Ishikawa (cell line): ENCODE data around the gene SSTR3.

Experiments used
- CEBPB ChIP-seq: IDR thresholded peaks from 2 replicates; pipeline ENCODE4 v1.6.1; 2012
- CREB1 ChIP-seq: IDR thresholded peaks from 2 replicates; pipeline ENCODE4 v1.6.1; 2012; ENCODE audit warnings: low read depth
- EP300 ChIP-seq: IDR thresholded peaks from 2 replicates; pipeline ENCODE4 v1.6.1; 2012; ENCODE audit warnings: borderline replicate concordance
- FOXM1 ChIP-seq: IDR thresholded peaks from 2 replicates; pipeline ENCODE4 v1.6.1; 2012; ENCODE audit warnings: low read depth, borderline replicate concordance
- NFIC ChIP-seq: IDR thresholded peaks from 2 replicates; pipeline ENCODE4 v1.6.1; 2012
- RAD21 ChIP-seq: IDR thresholded peaks from 2 replicates; pipeline ENCODE4 v1.6.1; 2012; ENCODE audit warnings: low read depth
- REST ChIP-seq: IDR thresholded peaks from 2 replicates; pipeline ENCODE4 v1.6.1; 2012; ENCODE audit warnings: low read depth, mild to moderate bottlenecking
- TAF1 ChIP-seq: IDR thresholded peaks from 2 replicates; pipeline ENCODE4 v1.6.1; 2012; ENCODE audit warnings: low read depth, mild to moderate bottlenecking
- TCF12 ChIP-seq: IDR thresholded peaks from 2 replicates; pipeline ENCODE4 v1.6.1; 2012; ENCODE audit warnings: low read depth
- TEAD4 ChIP-seq: IDR thresholded peaks from 2 replicates; pipeline ENCODE4 v1.6.1; 2012
- YY1 ChIP-seq: IDR thresholded peaks from 2 replicates; pipeline ENCODE4 v1.6.1; 2012; ENCODE audit warnings: low read depth
- TF ChIP-seq, protein P1 (sequence below): IDR thresholded peaks from 2 replicates; pipeline ENCODE4 v1.6.1; 2012

- TF ChIP-seq RAD21, result peak; percentile 46; the same call in 1 of the 2 replicates
- TF ChIP-seq CREB1, result no peak
- TF ChIP-seq REST, result no peak
- no peak for TF ChIP-seq TEAD4
- TF ChIP-seq TAF1, result no peak
- TF ChIP-seq NFIC, result no peak
- TF ChIP-seq CEBPB, result no peak
- TF ChIP-seq, protein P1, sequence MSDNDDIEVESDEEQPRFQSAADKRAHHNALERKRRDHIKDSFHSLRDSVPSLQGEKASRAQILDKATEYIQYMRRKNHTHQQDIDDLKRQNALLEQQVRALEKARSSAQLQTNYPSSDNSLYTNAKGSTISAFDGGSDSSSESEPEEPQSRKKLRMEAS, result no peak
- TF ChIP-seq TCF12, result no peak
- no peak for TF ChIP-seq EP300
- TF ChIP-seq FOXM1, result no peak
- TF ChIP-seq YY1, result no peak
These were observed 28.6 kb downstream of the SSTR3 start for GRCh38 chr22:37183432-37184379.
